A673 (cell line): ENCODE data around the gene SERTAD1.

Experiments used
- EZH2 ChIP-seq: fragments of 200-600 bp; sonication (generic); IDR thresholded peaks from 2 replicates; pipeline ENCODE4 v1.6.1; 2017; ENCODE audit warnings: borderline replicate concordance, low read depth, mild to moderate bottlenecking, mixed read lengths, antibody characterized with exemption, low read length; ENCODE audit not compliant: poor library complexity, severe bottlenecking
- TF ChIP-seq, protein P1 (sequence below): fragments of 300-800, 200-600 bp; sonication (generic); conservative IDR thresholded peaks from 2 replicates; pipeline ENCODE4 v1.5.1; 2017; ENCODE audit warnings: low read depth, mild to moderate bottlenecking, antibody characterized with exemption, low read length, moderate library complexity, mixed read lengths

DNA sequence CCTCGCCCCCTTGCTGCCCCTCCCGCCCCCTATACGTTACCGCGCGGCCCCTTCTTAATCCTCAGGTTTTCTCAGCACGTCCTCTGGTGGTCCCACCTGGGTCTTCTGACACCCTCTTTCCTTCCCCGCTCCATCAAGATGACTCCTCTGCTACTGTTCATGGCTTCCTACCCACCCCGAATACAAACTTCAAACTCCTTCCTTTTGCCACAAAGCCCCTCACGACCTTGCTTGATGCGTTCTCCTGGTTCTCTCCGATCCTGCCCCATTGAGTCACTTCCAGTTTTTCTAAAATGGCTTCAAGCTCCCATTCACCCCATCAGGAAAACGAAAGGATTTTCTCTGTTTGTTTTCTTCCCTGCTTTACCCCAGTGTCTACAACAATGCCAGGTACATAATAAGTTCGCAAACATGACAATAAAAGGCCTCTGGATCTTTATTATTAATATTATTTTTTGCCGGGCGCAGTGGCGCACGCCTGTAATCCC is 19.1 kb upstream of the SERTAD1 start:
- TF ChIP-seq, protein P1, sequence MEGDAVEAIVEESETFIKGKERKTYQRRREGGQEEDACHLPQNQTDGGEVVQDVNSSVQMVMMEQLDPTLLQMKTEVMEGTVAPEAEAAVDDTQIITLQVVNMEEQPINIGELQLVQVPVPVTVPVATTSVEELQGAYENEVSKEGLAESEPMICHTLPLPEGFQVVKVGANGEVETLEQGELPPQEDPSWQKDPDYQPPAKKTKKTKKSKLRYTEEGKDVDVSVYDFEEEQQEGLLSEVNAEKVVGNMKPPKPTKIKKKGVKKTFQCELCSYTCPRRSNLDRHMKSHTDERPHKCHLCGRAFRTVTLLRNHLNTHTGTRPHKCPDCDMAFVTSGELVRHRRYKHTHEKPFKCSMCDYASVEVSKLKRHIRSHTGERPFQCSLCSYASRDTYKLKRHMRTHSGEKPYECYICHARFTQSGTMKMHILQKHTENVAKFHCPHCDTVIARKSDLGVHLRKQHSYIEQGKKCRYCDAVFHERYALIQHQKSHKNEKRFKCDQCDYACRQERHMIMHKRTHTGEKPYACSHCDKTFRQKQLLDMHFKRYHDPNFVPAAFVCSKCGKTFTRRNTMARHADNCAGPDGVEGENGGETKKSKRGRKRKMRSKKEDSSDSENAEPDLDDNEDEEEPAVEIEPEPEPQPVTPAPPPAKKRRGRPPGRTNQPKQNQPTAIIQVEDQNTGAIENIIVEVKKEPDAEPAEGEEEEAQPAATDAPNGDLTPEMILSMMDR = peak; percentile 52
- TF ChIP-seq EZH2 = no peak
